HepG2 (cell line): ENCODE measurements around the gene KIF1C. TPM values are rescaled to one million over a fixed set of nuclear protein-coding genes. Genes with fewer than 3 reads are reported as not detected.

Experiments used
- CEBPG ChIP-seq: IDR thresholded peaks from 2 replicates; pipeline ENCODE4 v1.6.1; 2016
- CHCHD3 ChIP-seq: sonication (generic); formaldehyde crosslinking; IDR thresholded peaks from 2 replicates; pipeline ENCODE4 v1.8.0; 2022; ENCODE audit warnings: mild to moderate bottlenecking, missing genetic modification reagents, moderate library complexity
- ELF1 ChIP-seq: sonication (generic); formaldehyde crosslinking; IDR thresholded peaks from 2 replicates; pipeline ENCODE4 v1.4.0; 2020; ENCODE audit warnings: missing genetic modification reagents
- FOSL2 ChIP-seq: sonication (generic); formaldehyde crosslinking; IDR thresholded peaks from 2 replicates; pipeline ENCODE4 v1.4.0; 2020; ENCODE audit warnings: missing genetic modification reagents
- FOXO4 ChIP-seq: sonication (generic); formaldehyde crosslinking; conservative IDR thresholded peaks from 2 replicates; pipeline ENCODE4 v1.8.1; 2023; ENCODE audit warnings: missing genetic modification reagents
- GABPB1 ChIP-seq: IDR thresholded peaks from 2 replicates; pipeline ENCODE4 v1.6.1; 2016; ENCODE audit warnings: mild to moderate bottlenecking, missing genetic modification reagents, moderate library complexity, missing compliant biosample characterization
- GPN1 ChIP-seq: sonication (generic); formaldehyde crosslinking; IDR thresholded peaks from 2 replicates; pipeline ENCODE4 v1.5.1; 2020; ENCODE audit warnings: missing genetic modification reagents, borderline replicate concordance
- HDAC1 ChIP-seq: sonication (generic); formaldehyde crosslinking; IDR thresholded peaks from 2 replicates; pipeline ENCODE4 v1.5.1; 2020; ENCODE audit warnings: mild to moderate bottlenecking, missing genetic modification reagents
- HIC2 ChIP-seq: sonication (generic); formaldehyde crosslinking; IDR thresholded peaks from 2 replicates; pipeline ENCODE4 v1.9.0; 2022; ENCODE audit warnings: low read depth, missing genetic modification reagents
- MYNN ChIP-seq: sonication (generic); formaldehyde crosslinking; IDR thresholded peaks from 2 replicates; pipeline ENCODE4 v1.4.0; 2020; ENCODE audit warnings: mild to moderate bottlenecking, low read depth, missing genetic modification reagents
- NAIF1 ChIP-seq: sonication (generic); formaldehyde crosslinking; IDR thresholded peaks from 2 replicates; pipeline ENCODE4 v1.5.0; 2020; ENCODE audit warnings: mild to moderate bottlenecking, missing genetic modification reagents, borderline replicate concordance
- PAXIP1 ChIP-seq: sonication (generic); formaldehyde crosslinking; conservative IDR thresholded peaks from 2 replicates; pipeline ENCODE4 v1.4.0; 2020; ENCODE audit warnings: mild to moderate bottlenecking, missing genetic modification reagents, moderate library complexity
- SAP130 ChIP-seq: IDR thresholded peaks from 2 replicates; pipeline ENCODE4 v1.6.1; 2016; ENCODE audit warnings: low read depth
- SMARCC2 ChIP-seq: fragments of 450-650 bp; IDR thresholded peaks from 2 replicates; pipeline ENCODE4 v1.6.1; 2017; ENCODE audit warnings: antibody characterized with exemption, mild to moderate bottlenecking
- THAP11 ChIP-seq: IDR thresholded peaks from 2 replicates; pipeline ENCODE4 v1.6.1; 2016; ENCODE audit warnings: missing biosample characterization, missing genetic modification reagents
- THAP9 ChIP-seq: sonication (generic); formaldehyde crosslinking; IDR thresholded peaks from 2 replicates; pipeline ENCODE4; 2020; ENCODE audit warnings: missing genetic modification reagents, mild to moderate bottlenecking, borderline replicate concordance
- TRIM22 ChIP-seq: fragments of 450-650 bp; IDR thresholded peaks from 2 replicates; pipeline ENCODE4 v1.6.1; 2017
- ZNF672 ChIP-seq: sonication (generic); formaldehyde crosslinking; IDR thresholded peaks from 2 replicates; pipeline ENCODE4 v1.8.1; 2022; ENCODE audit warnings: missing genetic modification reagents
- ZNF850 ChIP-seq: sonication (generic); formaldehyde crosslinking; conservative IDR thresholded peaks from 2 replicates; pipeline ENCODE4 v1.9.0; 2021; ENCODE audit warnings: mild to moderate bottlenecking, missing genetic modification reagents
- ZNF879 ChIP-seq: sonication (generic); formaldehyde crosslinking; IDR thresholded peaks from 2 replicates; pipeline ENCODE4 v1.8.1; 2023; ENCODE audit warnings: missing genetic modification reagents
- polyA plus RNA-seq, 8 experiments: library from polyadenylated mRNA; depleted of rRNA in 3 of 8; stranded (reverse) in 7 of 8; unstranded in 1 of 8; fragments of >200 nt; fragmentation: Illumina TruSeq in 4 of 8; extraction: Trizol in 4 of 8; gene quantifications; 2 replicates each; pipeline versions ENCODE4 v1.2.1 to v1.2.3, GENCODE V29; 2011 to 2016; ENCODE audit warnings: low read depth in 4 of 8, missing spikeins in 1 of 8, mixed read lengths in 1 of 8; ENCODE audit not compliant: insufficient read depth in 1 of 8
- total RNA-seq, 5 experiments: library from RNA; depleted of rRNA; stranded (reverse); fragments of >200 nt; fragmentation: Illumina TruSeq; extraction: Trizol; gene quantifications; 2 replicates each; pipeline ENCODE4 v1.2.3, GENCODE V29; 2016; ENCODE audit warnings: low read depth in 1 of 5

KIF1C gene
- total and polyA plus RNA-seq, 2 of the 13 experiments (the other 11 are each of a cell fraction or from before 2014, with no cell fraction given), result 70.0 to 104 TPM

- TF ChIP-seq TRIM22, result no peak
- no peak for TF ChIP-seq SMARCC2
- TF ChIP-seq PAXIP1 (CRISPR knock-in tag), result no peak
- no peak for TF ChIP-seq FOXO4 (CRISPR knock-in tag)
- peak; percentile 52 for TF ChIP-seq FOSL2 (CRISPR knock-in tag)
- 0 out of 2 replicates have a peak, but pooled peaks have one; percentile 55 for TF ChIP-seq NAIF1 (CRISPR knock-in tag)
- peak; percentile 38; the same call in 1 of the 2 replicates for TF ChIP-seq CHCHD3 (CRISPR knock-in tag)
- no peak for TF ChIP-seq GPN1
- TF ChIP-seq ELF1 (CRISPR knock-in tag), result peak; percentile 2; the same call in 1 of the 2 replicates
- TF ChIP-seq ZNF672 (CRISPR knock-in tag), result no peak
- TF ChIP-seq HDAC1, result 0 out of 2 replicates have a peak, but pooled peaks have one; percentile 9
- TF ChIP-seq MYNN (CRISPR knock-in tag), result 0 out of 2 replicates have a peak, but pooled peaks have one; percentile 47
- TF ChIP-seq THAP11 (CRISPR knock-in tag), result 0 out of 2 replicates have a peak, but pooled peaks have one; percentile 3
- TF ChIP-seq SAP130, result peak; percentile 56
- 0 out of 2 replicates have a peak, but pooled peaks have one; percentile 18 for TF ChIP-seq HIC2
- TF ChIP-seq GABPB1, result peak; percentile 17; the same call in 1 of the 2 replicates
- no peak for TF ChIP-seq ZNF850 (CRISPR knock-in tag)
- TF ChIP-seq ZNF879 (CRISPR knock-in tag), result peak; percentile 74; the same call in 1 of the 2 replicates
- TF ChIP-seq THAP9 (CRISPR knock-in tag), result no peak
- peak; percentile 54; the same call in 1 of the 2 replicates for TF ChIP-seq CEBPG (CRISPR knock-in tag)
Observed at GRCh38 chr17:4969047-4969550, 28.7 kb upstream of the KIF1C start (continued).
